HG03095 (cell line): ENCODE measurements around the gene SOBP.
A peak's percentile ranks its signal among the peaks of the same experiment; 100 is the strongest.

Experiments used
- ATAC-seq: cut with Tn5 transposase; IDR thresholded peaks from one replicate; pipeline ENCODE4 v1.9.1; 2021; ENCODE audit warnings: moderate library complexity; ENCODE audit not compliant: unreplicated experiment

SOBP gene

GRCh38 chr6:107653861-107654394 lies 164.0 kb downstream of the SOBP start:
- ATAC-seq, result no peak

GRCh38 chr6:107654764-107655163 lies 164.8 kb downstream of the SOBP start:
- ATAC-seq, result no peak

DNA sequence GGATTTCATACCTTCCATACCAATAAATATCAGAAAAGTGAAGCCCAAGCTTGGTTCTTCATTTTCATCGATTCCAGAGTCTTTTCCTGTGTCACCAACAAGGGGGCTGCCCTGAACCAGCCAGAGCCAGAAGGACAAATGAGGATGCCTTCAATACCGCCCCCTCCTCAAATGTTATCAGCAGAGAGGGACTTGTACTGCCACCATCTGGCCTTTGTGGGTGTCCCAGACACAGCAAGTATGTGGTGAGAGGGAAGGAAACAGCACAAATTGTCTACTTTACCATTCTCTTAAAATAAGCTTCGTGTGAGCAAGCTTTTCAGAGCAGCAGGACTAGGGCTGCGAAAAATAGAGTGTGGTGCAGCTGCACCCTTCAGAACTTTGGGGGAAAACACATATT lies 165.3 kb downstream of the SOBP start:
- ATAC-seq, result no peak

GRCh38 chr6:107655864-107656263 lies 165.9 kb downstream of the SOBP start:
- no peak for ATAC-seq

- ATAC-seq, result no peak
Measured at GRCh38 chr6:107656401-107656800, 166.5 kb downstream of the SOBP start.

- ATAC-seq, result no peak
Measured at GRCh38 chr6:107656883-107657282, 167.0 kb downstream of the SOBP start.

GRCh38 chr6:107657373-107657754 lies 167.4 kb downstream of the SOBP start:
- no peak for ATAC-seq

- peak; percentile 88 for ATAC-seq
Measured at GRCh38 chr6:107657755-107658461, 168.0 kb downstream of the SOBP start.

DNA sequence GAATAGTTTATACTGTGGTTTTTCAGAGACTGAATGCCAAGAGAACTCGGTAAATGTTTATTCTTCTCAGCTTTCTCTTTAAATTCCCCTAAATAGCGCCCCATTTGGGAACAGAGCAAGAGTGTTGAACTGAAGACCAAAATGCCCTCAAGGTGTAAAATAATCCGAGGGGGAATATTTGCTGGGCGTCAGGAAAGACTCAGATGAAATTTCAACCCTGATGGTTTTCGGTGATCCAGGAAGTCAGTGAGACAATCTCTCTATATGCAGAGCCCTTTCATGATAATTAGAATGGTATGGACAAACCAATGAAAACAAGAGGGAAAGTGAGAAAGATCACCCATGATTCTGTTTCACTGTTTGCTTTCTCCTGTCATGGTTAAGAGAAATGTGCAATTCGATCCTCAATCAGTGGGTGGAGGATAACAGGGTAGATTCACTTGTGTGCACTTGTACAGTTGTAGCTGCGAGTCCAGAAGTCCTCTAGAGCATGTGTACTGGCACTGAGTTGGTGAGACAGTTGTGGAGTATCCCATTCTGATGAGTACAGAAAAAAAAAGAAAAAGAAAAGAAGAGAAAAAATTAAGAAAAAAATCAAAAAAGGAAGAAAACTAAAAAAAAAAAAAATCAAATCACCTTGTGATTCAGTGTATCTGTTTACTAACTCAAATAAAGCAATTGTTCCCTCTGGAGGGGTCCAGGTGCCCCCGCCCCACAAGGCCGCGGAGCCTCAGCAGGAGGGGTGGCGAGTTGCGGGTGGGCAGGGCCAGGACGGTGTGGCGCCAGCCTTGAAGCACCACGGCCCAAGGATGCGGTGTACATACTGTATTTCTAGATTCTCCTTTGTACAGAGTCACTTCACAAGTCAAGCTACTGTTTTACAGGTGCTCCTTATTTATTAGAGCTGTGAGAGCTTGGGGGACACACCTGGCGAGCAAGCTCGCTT lies 169.3 kb downstream of the SOBP start:
- no peak for ATAC-seq

GRCh38 chr6:107660839-107661238 lies 170.9 kb downstream of the SOBP start:
- no peak for ATAC-seq

- ATAC-seq, result no peak
Measured at GRCh38 chr6:107661291-107661690, 171.4 kb downstream of the SOBP start.

DNA sequence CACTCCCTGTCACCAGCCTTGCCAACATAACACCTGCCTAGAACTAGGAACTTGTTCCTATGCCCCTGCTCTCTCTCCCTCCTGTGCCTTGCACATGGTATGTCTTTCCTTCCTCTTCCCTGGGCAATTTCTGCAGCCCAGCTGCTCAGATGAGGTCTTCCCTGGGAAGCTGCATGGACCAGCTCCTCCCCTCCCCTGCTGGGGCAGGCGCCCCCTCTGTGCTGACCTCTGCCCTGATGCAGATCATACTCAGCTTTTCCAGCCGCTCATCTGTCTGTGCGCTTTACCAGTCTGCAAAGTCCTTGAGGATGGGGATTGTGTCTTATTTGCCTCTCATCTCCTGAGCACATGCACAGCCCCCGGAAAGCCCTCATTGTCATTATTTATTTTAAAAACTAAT lies 172.4 kb downstream of the SOBP start:
- ATAC-seq, result no peak

- ATAC-seq, result no peak
Measured at GRCh38 chr6:107663308-107663707, 173.4 kb downstream of the SOBP start.

DNA sequence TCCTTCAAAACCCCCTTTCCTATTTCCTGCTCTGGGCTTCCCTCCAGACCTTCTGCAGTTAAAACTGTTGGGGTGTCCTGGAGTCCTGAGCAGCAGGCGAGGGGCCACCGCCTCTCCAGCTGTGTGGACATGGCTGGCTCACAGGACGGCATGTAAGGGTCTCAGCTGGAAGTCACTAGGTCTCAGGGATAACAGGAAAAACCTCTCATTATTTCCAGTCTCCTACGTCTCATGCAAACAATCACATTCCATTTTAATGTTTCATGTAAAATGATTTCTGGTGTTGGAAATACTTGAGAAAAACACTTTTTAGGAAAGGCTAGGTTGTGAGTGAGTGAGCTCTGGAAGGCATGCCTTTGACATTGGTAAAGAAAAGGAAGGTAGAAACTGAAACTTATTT lies 175.5 kb downstream of the SOBP start:
- no peak for ATAC-seq

DNA sequence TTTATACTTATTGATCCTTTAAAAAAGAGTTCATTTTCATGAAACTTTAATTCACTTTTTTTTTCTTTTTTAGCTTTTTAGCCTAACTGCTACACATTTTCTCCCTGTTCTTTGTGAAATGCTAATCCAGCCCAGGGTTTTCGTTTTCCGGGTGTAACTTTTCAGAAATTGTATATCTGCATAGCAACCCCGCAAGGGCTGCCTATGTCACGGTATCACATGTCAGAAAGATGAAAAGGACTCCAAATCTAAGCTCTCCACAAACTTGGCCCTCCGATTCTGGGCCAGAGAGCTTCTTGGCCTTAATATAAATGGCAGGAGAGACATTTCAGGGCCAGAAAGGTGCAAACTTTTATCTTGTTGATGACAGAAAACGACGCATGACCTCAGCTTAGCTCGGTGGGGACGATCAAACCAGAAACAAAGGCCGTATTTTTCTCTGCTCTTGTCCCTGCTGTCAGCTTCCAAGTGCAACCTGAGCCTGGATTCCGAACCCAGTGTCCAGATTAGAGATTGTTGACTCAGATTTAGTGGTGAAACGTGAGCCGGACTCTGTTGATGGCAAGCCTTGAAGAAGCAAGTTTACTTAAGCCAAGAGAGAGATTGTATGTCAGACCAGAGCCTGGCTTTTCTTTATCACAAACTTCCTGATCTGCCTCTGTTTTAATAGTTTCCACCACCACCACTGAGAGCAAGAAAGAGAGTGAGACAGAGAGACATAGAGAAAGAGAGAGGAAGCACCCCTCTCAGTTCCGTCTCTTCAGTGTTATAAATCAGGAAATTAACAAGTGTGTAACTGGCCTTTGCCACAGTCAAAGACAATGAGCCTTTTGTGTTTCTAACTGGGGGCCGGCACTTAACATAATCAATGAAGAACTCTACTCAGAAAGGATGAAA lies 176.4 kb downstream of the SOBP start:
- no peak for ATAC-seq

- ATAC-seq, result no peak
Measured at GRCh38 chr6:107666981-107667601, 177.2 kb downstream of the SOBP start.

GRCh38 chr6:107667790-107668189 lies 177.9 kb downstream of the SOBP start:
- no peak for ATAC-seq

- ATAC-seq, result peak; percentile 91
Measured at GRCh38 chr6:107668743-107669474, 179.0 kb downstream of the SOBP start.

GRCh38 chr6:107670792-107671199 lies 180.9 kb downstream of the SOBP start:
- ATAC-seq, result peak; percentile 33

DNA sequence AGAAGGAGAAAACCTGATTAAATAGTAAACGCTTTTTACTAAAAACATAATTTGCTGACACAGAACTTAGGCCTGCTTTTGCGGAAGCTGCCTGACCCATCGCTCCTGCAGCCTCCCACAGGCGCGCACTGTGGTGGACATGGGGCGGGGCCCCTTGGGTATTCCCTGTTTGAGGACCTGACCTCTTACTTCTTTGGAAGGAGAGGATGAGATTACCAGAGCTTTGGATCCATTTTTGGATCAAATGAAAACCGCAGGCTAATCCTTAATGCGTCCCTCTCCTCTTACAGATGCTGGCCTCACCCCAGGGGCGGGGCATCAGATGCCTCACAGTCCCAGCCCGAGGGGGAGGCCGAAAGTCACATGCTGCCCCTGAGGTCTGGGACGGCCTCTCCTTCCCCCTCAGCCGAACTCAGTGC lies 183.2 kb downstream of the SOBP start:
- no peak for ATAC-seq
